GM21619 (cell line): ENCODE results near the gene OR51E2.
A peak's percentile ranks its signal among the peaks of the same experiment; 100 is the strongest.
"Not testable (repeated sequence)": the region's sequence is repeated elsewhere in the genome, so short reads cannot be mapped to it uniquely, and the experiment has no call there.

Experiments
- ATAC-seq: cut with Tn5 transposase; IDR thresholded peaks from one replicate; pipeline ENCODE4 v1.9.1; 2021; ENCODE audit not compliant: unreplicated experiment

OR51E2 gene, protein sequence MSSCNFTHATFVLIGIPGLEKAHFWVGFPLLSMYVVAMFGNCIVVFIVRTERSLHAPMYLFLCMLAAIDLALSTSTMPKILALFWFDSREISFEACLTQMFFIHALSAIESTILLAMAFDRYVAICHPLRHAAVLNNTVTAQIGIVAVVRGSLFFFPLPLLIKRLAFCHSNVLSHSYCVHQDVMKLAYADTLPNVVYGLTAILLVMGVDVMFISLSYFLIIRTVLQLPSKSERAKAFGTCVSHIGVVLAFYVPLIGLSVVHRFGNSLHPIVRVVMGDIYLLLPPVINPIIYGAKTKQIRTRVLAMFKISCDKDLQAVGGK

DNA sequence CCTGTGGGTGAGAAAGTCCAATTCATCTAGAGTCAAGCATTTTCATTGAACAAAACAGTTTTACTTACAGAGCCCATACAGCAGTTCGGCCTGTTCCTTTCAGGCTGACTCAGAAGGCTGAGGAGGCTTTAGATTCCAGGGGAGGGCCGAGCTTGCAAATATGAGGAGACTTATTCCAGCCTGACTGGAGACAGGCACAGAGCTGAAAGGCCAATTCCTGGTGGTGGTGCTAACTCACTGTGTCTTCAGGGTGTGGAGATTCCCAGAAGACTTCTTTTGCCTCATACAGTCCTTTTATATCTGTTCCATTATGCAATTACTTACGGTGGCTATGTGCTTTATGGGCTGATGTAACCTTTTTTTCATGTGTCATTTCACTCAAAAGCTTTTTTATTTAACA is at the start of gene OR51E2:
Gene OR51E2, minus strand, starts transcription at position 269 of the 400 bp plus-strand sequence. CDS start 15,142 bp downstream, outside the sequence.
- no peak for ATAC-seq

DNA sequence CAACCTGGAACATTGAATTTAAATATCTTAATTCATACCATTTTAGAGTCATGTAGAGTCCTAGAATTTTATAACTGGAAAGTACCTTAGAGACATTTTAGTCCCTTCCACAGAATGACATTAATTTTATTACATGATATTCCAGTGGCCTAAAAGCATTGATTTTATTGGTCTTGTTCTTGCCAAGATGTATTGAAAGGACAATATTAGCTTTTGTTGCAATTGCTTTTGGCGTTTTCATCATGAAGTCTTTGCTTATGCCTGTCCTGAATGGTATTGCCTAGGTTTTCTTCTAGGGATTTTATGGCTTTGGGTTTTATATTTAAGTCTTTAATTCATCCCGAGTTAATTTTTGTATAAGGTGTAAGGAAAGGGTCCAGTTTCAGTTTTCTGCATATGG is 43.1 kb upstream of the OR51E2 start:
- no peak for ATAC-seq

DNA sequence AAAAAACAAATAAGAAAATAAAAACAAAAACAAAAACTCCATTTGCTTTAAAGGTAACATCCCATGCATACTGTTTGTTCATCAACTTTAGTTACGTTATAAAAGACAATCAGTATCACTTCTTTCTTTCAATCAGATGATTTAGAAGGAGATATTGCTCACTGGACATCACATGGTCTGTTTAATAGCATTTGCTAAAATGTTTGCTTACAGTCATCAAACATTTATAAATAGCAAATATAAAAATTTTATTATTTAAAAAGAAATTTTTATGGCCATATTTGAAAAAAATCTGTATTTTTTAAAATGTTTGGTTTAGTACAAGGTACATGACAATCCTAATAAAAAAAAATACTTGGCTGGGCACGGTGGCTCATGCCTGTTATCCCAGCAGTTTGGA is 29.5 kb upstream of the OR51E2 start:
- no peak for ATAC-seq

DNA sequence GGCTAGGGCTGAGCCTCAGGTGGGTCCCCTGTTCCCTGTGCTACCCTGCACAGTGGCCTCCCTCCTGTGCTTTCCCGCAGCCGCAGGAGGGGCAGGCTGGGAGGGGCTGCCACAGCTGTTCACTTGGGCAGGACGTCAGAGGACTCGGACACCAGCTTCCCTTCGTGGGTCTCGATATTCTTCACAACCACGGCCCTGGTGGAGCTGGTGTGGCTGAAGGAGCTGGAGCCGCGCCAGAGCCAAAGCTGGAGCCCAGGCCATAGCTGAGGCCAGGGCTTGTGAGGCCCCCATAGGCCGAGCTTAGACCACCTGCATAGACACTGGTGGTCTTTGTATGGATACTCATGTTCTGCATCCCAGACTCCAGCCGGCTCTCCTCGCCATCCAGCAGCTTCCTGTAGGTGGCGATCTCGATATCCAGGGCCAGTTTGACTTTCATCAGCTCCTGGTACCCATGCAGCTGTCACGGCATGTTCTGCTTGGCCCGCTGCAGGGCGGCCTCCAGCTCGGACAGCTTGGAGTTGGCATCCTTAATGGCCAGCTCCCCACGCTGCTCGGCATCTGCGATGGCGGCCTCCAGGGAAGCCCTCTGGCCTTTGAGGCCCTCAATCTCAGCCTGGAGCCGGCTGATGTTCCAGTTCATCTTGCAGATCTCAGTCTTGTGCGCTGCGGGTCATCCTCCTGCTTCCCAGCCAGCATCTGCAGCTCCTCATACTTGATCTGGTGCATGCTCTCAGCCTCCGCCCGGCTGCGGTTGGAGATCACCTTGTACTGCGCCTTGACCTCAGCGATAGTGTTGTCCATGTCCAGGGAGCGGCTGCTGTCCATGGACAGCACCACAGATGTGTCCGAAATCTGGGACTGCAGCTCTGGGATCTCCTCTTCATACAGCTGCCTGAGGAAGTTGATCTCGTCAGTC is 25.2 kb upstream of the OR51E2 start:
- ATAC-seq = not testable (repeated sequence)

DNA sequence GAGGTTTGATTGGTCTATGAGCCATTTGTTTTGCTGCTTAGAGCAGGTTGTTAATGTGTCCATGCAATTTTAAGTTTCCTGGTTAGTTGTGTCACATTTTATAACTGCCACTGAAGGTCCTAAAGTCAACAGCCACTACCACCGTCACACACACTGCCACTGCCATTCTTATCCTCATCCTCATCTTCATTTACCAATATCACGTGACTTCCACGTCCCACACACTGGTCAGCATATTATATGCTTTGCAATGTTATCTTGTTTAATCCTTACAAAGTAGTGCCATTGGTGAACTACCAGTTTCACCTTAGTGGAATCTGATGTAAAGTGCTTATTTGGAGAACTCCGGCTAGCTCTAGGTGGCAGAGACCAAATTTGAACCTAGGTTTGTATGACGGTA is 16.6 kb upstream of the OR51E2 start:
- ATAC-seq = no peak

DNA sequence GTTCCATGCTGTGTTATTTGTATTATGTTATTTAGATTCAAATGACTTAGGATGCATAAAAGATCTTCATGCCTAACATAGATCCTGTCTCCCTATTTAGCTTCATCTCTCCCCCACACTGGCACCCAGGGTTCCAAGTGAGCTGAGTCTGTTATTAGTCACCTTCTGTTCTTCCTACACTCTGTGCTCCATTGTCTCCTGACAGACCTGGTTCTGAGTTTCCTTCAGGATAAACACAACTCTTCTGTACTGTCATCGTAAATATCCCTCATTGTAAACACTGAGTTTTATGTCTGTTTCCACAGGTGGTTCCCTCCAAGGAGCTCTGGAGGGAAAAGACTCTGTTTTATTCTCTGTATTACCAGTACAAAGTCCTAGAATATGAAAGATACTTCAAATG is 15.6 kb upstream of the OR51E2 start:
- no peak for ATAC-seq

DNA sequence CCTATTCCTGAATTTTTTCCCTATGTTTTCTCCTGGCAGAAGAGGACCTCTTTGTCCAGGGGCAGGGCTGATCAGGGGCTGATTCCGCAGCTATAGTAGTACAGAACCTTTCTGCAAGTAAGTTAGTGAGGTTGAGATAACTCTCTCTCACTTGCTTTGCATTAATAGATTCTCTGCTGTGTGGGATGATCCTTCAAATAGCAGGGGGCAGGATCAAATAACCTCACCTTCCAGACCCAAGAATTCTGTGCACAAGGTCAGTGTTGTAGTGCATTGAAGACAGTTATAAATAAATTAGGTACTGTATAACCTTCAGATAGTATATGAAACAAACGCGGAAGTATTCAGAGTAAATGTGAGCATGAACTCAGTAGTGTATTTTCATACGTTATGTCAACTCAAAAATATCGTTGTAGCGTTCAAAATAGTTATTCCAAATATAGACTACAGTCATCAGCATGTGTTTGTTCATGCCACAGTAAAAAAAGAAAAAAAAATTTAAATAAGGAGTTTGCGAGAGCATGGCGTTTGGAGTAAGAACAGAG is 7.2 kb upstream of the OR51E2 start:
- no peak for ATAC-seq

DNA sequence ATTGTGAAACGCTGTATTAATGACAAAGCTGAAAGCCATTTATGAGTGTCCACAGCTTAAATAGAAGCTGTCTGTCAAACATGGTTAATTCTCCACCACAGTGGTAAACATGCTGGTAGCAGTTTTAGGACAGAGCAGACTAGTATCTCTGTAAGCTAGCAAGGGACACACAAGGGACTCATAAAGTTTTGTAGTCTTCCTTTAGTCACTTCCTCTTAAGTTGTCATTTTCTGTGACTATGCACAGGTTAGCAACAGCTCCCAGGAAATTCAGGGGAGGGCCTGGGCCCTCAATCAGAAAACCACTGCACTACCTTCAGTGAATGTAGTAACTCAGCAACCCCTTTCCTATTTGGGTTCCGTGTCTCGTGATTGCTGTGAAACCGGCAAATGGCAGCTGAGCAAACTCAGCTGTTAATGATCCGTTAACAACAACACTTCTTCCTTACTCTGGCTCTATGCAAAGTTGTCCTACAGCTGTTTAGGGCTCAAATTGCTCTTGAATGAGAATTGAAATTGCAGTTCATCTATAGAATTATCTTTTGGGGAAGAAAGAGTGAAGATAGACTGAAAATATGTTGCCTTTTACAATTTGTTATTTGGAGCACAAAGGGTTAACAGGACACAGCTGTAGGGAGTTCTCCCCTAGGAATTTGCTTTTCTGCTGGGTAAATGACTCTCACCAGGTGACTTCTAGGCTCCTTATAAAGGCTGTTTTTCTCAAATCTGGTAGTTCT is 6.6 kb upstream of the OR51E2 start, which contains the start of gene MMP26:
Gene MMP26, plus strand, starts transcription at position 731 of the 736 bp plus-strand sequence.
- ATAC-seq = no peak

DNA sequence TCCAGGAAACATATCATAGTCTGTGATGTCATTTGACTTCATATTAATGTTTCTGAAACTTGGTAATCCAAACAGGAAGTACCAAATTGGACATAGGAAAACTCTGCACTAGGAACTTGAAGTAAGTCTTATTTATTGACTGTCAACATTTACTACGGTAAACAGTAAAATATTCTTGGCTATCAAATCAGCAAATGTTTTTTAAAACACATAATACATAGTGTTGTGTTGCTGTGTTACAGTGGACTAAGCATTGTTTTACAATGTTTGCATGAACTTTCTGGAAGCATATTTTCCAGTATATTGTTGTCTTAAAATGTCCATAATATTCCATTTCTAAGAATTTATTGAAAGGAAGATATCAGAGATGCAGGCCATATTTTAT is 2.8 kb upstream of the OR51E2 start:
- ATAC-seq = no peak

DNA sequence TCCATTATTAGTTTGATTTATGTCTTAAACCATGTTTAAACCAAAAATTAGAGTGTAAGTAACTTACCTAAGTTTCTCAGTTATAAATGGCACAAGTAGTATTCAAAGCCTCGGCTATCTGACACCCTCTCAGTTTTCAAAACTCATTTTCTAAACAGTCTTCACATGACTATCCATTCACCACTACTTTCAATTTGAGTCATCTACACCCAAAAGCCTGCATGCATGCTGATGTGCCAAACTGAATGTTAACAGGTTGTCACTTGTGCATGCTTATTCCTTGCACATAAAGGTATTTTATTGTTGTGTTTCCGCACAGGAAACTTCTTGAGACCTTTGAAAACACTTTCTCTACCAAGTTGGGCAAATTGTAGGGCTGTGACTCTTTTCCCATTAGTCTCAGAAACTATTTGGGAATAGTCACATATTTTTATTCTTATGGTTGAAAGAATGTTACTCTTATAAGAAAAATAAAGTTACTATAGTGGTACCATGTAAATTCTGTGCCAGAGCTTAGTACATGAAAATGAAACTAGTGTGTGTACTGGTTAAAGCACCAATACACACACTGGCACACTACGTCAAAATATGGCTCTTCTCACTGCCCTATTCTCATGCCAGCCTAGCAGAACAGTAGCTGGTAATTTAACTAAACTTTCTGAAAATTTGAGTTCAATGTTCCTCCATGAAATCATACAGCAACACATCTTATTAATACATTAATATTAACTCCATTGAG is 2.2 kb upstream of the OR51E2 start:
- peak; percentile 89 for ATAC-seq

DNA sequence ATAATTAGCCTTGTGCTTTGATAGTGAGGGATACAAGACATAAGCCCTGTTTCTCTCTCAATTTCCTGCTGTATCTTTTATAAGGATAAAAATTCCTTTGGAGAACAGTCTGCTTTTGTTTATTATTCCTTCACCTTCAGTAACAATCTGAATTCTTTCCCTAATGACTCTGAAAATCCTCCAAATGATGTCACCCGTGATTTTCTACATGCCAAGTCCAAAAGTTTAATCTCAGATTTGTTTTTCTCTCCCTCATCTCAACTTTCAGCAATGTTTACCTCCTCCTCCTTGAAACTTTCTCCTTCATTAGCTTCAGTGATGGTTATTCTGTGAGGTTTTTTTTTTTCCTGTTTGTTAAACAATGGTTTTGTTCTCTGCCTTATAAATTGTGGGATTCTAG is 2.2 kb downstream of the OR51E2 start:
- no peak for ATAC-seq

DNA sequence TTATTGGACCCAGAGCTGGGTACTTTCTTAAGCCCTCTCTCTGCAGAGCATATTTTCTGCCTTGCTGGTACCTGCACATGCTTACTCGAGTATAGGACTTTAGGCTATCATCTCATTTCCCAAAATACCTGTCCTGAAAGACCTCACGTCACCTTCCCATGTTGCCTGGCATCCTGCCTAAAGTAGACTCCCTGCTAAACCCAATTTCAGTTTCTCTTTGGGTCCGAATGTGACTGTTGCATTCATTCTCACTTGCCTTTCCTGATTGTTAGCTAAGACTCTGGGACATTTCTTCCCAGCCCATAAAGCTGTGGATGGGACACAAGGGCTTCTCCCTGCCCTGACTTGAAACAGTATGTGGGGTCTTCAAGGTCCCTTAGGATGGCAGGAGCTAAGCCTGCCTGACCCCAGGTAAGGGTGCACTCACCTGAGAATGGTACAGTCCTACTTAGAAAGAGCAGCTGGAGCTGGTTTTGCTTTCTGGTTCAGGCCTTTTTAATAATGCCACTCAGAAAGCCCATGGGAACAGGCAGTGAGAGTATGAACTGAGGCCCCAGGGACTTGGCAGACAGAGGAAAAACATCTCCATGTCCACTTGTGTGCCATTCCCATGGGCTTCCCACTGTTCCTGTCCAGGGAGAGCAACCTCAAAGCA is 12.9 kb downstream of the OR51E2 start:
- ATAC-seq = no peak

DNA sequence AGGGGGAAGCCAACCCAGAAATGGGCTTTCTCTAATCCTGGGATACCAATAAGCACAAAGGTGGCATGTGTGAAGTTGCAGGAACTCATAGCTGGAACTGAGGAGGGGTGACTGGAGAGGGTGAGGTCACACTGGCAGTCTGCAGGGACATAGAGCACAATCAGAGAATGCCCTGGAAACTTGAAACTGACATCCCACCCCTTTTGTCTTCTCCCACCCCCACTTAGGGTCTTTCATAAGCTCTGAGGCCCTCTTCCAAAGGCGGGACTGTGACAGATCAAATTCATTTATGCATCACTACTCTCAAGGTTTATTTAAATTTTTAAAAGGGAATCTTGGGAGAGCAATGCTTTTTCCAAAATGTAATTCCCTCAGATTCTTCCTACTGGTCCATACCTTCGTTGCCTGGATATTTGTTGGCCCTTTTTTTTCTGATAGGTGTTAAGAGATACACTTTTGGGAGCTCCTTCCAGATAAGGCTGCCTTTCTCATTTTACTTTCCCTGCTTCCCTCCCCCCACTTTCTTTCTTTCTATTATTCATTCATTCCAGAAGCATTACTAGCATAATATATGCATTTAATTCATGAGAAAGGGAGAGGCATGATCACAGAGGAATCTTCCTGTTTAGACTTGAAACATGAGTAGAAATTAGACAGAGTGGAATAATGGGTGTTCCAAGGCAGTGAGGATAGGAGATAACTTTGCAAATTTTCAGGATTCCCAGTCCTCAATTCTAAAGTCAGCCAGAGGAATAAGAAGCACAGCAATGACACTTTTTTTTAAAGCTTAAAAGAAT is 14.8 kb downstream of the OR51E2 start:
- ATAC-seq = no peak

DNA sequence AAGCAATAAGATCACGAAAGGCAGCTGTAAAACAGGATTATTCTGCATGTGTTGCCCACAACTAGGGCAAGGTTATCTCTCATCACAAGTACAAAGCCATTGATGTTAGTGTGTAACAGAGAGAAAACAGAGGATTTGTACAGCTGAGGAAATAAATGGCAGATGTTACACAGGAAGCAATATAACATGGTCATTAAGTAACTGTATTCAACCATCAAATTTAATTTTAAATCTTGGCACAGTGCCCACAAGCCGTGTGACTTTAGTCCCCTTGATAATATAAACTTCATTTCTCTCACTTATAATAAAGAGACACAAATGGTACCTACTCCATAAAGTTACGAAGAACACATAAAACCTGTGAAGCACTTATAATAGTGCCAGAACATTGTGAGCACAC is 17.3 kb downstream of the OR51E2 start:
- ATAC-seq = no peak

DNA sequence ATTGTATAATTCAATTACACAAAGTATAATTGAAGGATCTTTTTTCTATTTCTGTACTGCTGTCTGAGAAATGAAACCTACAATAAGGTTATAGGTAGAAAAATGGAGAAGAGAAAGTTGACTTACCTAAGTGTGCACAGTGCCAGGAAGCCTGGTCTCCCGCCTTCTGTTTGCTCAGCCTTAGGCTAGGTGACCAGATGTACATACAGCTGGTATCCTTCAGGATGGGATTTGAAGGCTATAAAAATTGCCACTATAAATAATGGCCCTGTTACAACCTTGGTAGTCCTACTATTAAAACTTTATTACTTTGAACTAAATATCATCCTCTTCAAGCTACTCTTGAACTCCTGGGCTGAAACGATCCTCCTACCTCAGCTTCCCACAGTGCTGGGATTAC is 19.7 kb downstream of the OR51E2 start:
- ATAC-seq = no peak

DNA sequence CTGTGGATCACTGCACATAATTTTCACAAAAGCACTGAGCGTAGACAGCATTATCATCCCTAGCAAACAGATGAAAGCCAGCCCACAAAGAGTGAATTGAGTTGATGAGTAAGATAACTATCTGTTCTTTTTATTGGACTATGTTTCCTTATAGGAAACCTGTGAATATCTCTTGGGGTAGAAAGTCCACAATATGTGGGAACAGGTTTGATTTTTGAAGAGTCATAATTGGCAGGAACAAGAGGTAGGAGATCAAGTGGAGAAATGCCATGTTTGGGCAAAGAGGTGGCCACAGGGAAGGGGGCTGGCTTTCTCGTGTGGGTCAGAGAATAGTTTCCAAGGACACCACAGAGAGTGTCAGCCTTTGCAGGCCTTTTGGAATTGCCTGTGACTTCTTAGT is 23.9 kb downstream of the OR51E2 start:
- ATAC-seq = no peak

DNA sequence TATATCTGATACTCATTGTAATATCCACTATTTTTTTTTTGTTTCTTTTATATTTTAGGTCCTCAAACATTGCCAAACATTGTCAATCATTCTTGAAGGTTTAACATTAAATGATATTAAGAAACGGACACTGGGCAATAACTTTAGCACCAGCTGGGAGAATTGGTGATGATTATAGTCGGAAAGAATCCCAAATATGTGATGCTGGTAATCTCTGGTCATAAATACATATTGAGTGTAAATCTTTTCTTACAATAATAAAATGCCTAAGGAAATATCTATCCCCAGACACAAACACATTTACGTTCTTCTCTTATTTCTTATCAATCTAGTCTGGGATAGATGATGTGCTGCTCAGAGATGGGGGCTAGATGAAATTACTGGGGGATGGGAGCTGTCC is 25.2 kb downstream of the OR51E2 start:
- no peak for ATAC-seq

DNA sequence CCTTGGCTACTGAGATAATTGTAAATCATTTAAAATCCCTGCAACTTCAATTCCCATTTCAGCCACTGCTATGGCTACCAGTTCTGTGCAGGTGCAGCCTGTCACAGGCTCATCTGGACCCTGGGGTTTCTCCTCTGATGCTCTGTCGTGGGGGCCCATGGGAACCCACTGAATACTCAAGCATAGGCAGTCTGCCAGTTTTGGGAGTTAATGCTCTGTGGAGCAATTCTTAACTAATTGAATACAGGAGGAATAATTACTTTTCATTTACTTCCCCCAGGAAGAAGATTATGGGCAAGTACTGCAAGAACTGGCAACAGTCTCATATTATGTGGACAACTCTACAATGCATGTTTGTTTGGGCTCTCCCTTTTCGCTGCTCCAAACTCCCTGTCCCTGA is 25.9 kb downstream of the OR51E2 start:
- ATAC-seq = no peak

DNA sequence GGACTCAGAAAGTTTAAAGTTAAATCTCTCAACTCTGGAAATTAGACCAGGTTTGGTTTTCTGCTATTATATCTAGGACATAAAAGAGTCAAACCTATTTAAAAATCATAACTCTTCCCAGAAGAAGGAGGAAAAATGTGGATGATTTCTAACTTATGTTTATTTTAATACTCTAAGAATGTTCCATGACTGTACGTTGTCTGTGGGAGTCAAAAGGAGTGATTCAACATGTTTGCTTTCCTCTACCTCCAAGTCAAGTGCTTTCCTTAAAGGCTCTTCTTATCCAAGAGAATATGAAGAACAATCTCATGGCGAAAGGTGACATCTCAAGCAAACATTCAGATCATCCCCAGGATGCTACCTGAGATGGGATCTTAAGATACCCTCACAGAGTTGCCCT is 32.2 kb downstream of the OR51E2 start:
- ATAC-seq = no peak
